DOHH2 (cell line): ENCODE data around the gene FAM83C.

Experiments
- H3F3A ChIP-seq: fragments of 200-600 bp; sonication (generic), shearing (Covaris generic); 2 replicates; pipeline ENCODE4 v1.6.0; 2016; ENCODE audit warnings: antibody characterized with exemption, mild to moderate bottlenecking; ENCODE audit not compliant: control insufficient read depth, insufficient read depth
- H3K27ac ChIP-seq: fragments of 200-600 bp; sonication (generic); 2 replicates; pipeline ENCODE4 v1.5.1; 2014; ENCODE audit warnings: low read depth, mild to moderate bottlenecking, low read length, moderate library complexity
- H3K27me3 ChIP-seq: fragments of 200-600 bp; sonication (generic); 2 replicates; pipeline ENCODE4 v1.6.1; 2014; ENCODE audit warnings: mild to moderate bottlenecking, low read length, mixed read lengths; ENCODE audit not compliant: control insufficient read depth
- H3K36me3 ChIP-seq: fragments of 200-600 bp; sonication (generic); 2 replicates; pipeline ENCODE4 v1.6.1; 2014; ENCODE audit warnings: mild to moderate bottlenecking, low read length, moderate library complexity, mixed read lengths; ENCODE audit not compliant: control insufficient read depth
- H3K4me1 ChIP-seq: fragments of 200-600 bp; sonication (generic); 2 replicates; pipeline ENCODE4 v1.6.1; 2014; ENCODE audit warnings: mild to moderate bottlenecking, low read length, mixed read lengths; ENCODE audit not compliant: control insufficient read depth
- H3K4me2 ChIP-seq: fragments of 200-600 bp; sonication (generic); 2 replicates; pipeline ENCODE4 v1.6.0; 2014; ENCODE audit warnings: mild to moderate bottlenecking, low read length, moderate library complexity
- H3K4me3 ChIP-seq: fragments of 200-600 bp; sonication (generic); 2 replicates; pipeline ENCODE4 v1.5.1; 2014; ENCODE audit warnings: mild to moderate bottlenecking, low read length, mixed read lengths
- H3K79me2 ChIP-seq: fragments of 200-600 bp; sonication (generic); 2 replicates; pipeline ENCODE4 v1.6.1; 2014; ENCODE audit warnings: mild to moderate bottlenecking, low read length, mixed read lengths; ENCODE audit not compliant: control insufficient read depth
- H3K9me2 ChIP-seq: fragments of 200-600 bp; sonication (generic); replicated peaks from 2 replicates; pipeline ENCODE4 v1.6.1; 2014; ENCODE audit warnings: mild to moderate bottlenecking, low read length, mixed read lengths; ENCODE audit not compliant: control insufficient read depth
- H3K9me3 ChIP-seq: fragments of 200-600 bp; sonication (generic); 2 replicates; pipeline ENCODE4 v1.6.1; 2014; ENCODE audit warnings: antibody characterized with exemption, low read length, mixed read lengths; ENCODE audit not compliant: control insufficient read depth, insufficient read depth
- H4K20me1 ChIP-seq: fragments of 200-600 bp; sonication (generic); 2 replicates; pipeline ENCODE4 v1.6.0; 2014; ENCODE audit warnings: low read depth, mild to moderate bottlenecking, antibody characterized with exemption, low read length, moderate library complexity; ENCODE audit not compliant: control insufficient read depth, insufficient read depth
- EZH2phosphoT487 ChIP-seq: fragments of 200-600 bp; sonication (generic); IDR thresholded peaks from 2 replicates; pipeline ENCODE4 v1.6.1; 2017; ENCODE audit warnings: borderline replicate concordance, mild to moderate bottlenecking, antibody characterized with exemption, low read length, moderate library complexity, mixed read lengths
- TF ChIP-seq, protein P1 (sequence below): fragments of 200-600 bp; sonication (generic); IDR thresholded peaks from one replicate; pipeline ENCODE4 v1.5.1; 2014; ENCODE audit warnings: antibody characterized with exemption, mild to moderate bottlenecking, low read depth, low read length; ENCODE audit not compliant: poor library complexity, severe bottlenecking

Gene FAM83C

DNA sequence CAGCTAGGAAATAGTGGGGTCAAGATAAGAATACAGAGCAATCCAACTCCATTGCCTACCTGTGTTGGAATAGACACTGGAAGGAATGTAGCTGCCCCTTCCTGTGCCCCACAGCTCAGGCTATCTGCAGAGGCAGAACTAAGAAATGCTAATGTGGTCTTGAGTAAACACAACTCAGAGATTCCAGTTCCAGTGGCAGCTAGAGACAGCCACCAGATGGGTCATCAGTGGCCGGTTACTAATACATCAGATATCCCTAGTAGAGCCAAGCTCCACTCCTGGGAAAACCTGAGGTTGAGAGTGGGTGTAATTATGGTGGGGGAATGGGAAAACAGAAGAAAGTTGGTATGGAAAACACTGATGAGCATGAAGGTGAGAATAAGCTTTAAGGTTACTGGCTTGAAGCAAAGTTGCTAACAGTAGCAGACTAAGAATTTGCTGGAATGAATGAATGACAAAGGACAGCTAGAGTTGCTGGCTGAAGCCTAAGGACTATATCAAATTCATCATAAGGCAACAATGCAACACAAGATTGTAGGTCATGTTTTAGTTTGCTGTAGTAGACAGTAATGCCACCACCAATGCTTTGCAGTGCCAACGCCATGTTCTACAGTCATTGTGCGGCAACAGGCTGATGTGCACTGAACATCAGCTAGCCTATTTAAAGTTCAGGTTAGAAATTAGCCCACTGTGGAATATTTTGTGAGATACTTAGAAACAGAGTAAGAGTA is 28.3 kb upstream of the FAM83C start:
- peaks cover 3% of the 10 kb centered on the region; the same call in 1 of the 2 replicates for H3K36me3 ChIP-seq
- H3K4me2 ChIP-seq = no peak overlapping the region
- no peaks in the 10 kb centered on the region for H3F3A ChIP-seq
- H3K9me3 ChIP-seq = no peaks in the 10 kb centered on the region
- no peak overlapping the region for H3K27ac ChIP-seq
- TF ChIP-seq EZH2phosphoT487 = no peak
- TF ChIP-seq, protein P1, sequence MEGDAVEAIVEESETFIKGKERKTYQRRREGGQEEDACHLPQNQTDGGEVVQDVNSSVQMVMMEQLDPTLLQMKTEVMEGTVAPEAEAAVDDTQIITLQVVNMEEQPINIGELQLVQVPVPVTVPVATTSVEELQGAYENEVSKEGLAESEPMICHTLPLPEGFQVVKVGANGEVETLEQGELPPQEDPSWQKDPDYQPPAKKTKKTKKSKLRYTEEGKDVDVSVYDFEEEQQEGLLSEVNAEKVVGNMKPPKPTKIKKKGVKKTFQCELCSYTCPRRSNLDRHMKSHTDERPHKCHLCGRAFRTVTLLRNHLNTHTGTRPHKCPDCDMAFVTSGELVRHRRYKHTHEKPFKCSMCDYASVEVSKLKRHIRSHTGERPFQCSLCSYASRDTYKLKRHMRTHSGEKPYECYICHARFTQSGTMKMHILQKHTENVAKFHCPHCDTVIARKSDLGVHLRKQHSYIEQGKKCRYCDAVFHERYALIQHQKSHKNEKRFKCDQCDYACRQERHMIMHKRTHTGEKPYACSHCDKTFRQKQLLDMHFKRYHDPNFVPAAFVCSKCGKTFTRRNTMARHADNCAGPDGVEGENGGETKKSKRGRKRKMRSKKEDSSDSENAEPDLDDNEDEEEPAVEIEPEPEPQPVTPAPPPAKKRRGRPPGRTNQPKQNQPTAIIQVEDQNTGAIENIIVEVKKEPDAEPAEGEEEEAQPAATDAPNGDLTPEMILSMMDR = no peak
- H3K27me3 ChIP-seq = no peaks in the 10 kb centered on the region
- H3K79me2 ChIP-seq = no peaks in the 10 kb centered on the region
- no peak overlapping the region for H3K4me3 ChIP-seq
- H4K20me1 ChIP-seq = no peaks in the 10 kb centered on the region
- H3K4me1 ChIP-seq = no peaks in the 10 kb centered on the region
- no peaks in the 10 kb centered on the region for H3K9me2 ChIP-seq

DNA sequence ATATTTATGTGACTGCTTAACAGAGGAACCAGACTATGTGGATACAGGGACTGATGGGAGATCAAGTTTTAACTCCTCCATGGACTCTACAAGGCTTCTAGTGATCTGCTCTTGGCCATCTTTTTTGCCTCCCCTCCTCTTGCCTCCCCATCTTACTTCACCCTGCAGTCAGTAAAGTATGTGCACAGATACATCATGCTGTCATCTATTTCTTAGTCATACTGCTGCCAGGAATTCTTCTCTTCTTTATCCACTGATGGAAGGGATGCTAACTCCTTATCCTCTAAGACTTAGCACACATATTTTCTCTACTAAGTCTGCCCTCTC is 27.6 kb upstream of the FAM83C start:
- H3K9me3 ChIP-seq = no peaks in the 10 kb centered on the region
- no peak for TF ChIP-seq EZH2phosphoT487
- TF ChIP-seq, protein P1 = no peak
- H3K27ac ChIP-seq = no peak overlapping the region
- no peaks in the 10 kb centered on the region for H3K79me2 ChIP-seq
- H3K36me3 ChIP-seq = peaks cover 3% of the 10 kb centered on the region; the same call in 1 of the 2 replicates
- no peaks in the 10 kb centered on the region for H3K9me2 ChIP-seq
- H3K4me3 ChIP-seq = no peak overlapping the region
- no peaks in the 10 kb centered on the region for H3F3A ChIP-seq
- no peaks in the 10 kb centered on the region for H3K4me1 ChIP-seq
- H3K4me2 ChIP-seq = no peak overlapping the region
- no peaks in the 10 kb centered on the region for H3K27me3 ChIP-seq
- H4K20me1 ChIP-seq = no peaks in the 10 kb centered on the region

GRCh38 chr20:35319192-35319870 is 27.1 kb upstream of the FAM83C start:
- no peaks in the 10 kb centered on the region for H3K27me3 ChIP-seq
- H3F3A ChIP-seq = no peaks in the 10 kb centered on the region
- no peaks in the 10 kb centered on the region for H3K9me3 ChIP-seq
- H4K20me1 ChIP-seq = no peaks in the 10 kb centered on the region
- no peaks in the 10 kb centered on the region for H3K4me1 ChIP-seq
- TF ChIP-seq, protein P1 = no peak
- TF ChIP-seq EZH2phosphoT487 = no peak
- no peak overlapping the region for H3K4me2 ChIP-seq
- no peak overlapping the region for H3K27ac ChIP-seq
- H3K9me2 ChIP-seq = no peaks in the 10 kb centered on the region
- peaks cover 5% of the 10 kb centered on the region for H3K36me3 ChIP-seq
- no peak overlapping the region for H3K4me3 ChIP-seq
- no peaks in the 10 kb centered on the region for H3K79me2 ChIP-seq
